ENCODE results near the gene SLC15A1.
"Not testable (repeated sequence)": the region's sequence is repeated elsewhere in the genome, so short reads cannot be mapped to it uniquely, and the experiment has no call there.

The SLC15A1 gene

GRCh38 chr13:98652721-98653462 lies 99.6 kb downstream of the SLC15A1 start:
- DNase-seq, result no peak

- DNase-seq, result no peak
Observed at GRCh38 chr13:98652276-98652675, 100.2 kb downstream of the SLC15A1 start.

DNA sequence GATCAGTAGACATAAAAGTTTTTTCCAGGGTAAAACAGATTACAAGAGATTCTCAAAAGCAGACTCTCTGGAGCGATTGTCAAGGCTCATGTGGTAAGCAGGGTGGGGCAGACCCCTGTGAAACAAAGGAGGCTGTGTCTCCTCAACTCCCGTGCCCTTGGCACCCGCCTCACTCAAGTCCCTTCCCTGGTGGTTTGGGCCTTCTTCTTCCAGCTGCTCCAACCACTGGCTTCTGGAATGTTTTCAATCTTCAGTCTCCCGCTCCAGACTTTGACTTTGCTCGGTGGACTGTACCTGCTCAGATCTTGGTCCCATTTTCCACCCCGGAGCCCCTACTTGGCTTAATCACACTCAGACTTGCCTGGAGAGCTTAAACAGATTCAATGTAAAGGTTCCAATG lies 100.7 kb downstream of the SLC15A1 start:
- no peak for DNase-seq

- DNase-seq, result no peak
Observed at GRCh38 chr13:98650396-98651107, 101.9 kb downstream of the SLC15A1 start.

- no peak for DNase-seq
Observed at GRCh38 chr13:98649861-98650260, 102.6 kb downstream of the SLC15A1 start.

DNA sequence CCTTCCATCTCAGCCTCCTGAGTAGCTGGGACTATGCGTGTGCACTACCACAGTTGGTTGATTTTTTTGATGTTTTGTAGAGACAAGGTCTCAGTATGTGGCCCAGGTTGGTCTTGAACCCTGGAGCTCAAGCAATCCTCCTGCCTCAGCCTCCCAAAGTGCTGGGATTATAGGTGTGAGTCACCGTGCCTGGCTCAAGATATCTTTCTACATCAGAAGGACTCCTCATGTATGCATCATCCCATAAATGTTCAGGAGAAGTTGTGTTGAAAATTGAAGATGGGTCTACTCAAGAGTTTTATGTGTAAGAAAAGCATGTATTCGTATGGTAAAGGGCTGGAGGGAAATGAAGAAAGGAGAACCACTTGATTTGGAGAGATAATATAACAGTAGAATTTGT lies 103.8 kb downstream of the SLC15A1 start:
- no peak for DNase-seq

DNA sequence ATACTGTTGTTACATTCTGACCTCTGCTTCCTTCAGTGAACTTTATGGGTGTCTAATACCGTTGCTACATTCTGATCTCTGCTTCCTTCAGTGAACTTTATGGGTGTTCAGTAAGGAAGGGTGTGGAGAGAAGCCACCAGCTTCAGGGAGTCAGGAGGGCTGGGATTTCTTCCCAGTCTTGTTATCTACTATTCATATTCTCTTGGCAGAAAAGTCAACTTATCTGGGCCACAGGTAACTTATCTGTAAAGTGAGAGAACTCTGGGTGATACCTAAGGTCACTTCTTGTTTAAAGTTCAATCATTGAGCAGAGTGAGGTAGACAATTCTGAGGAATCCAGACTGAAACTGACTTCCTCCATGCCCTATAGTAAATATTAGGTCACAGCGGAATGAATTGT lies 104.3 kb downstream of the SLC15A1 start:
- DNase-seq, result no peak

- no peak for DNase-seq
Observed at GRCh38 chr13:98647121-98647520, 105.4 kb downstream of the SLC15A1 start.

DNA sequence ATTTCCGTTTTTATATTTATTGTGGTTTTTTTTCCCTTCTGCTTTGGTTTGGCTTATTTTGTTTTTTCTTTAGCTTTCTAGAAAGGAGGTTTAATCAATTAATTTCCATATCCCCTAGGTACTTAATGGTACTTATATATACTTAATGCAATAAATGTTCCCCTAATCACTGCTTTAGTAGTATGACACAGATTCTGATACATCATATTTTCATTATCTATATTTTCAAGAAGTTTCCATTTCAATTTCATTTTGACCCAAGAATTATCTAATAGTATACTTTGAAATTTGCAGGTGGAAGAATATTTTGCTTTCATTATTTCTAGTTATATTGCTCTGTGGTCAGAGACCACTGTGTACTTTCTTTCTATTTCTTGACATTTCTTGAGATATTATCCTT lies 109.0 kb downstream of the SLC15A1 start:
- no peak for DNase-seq

GRCh38 chr13:98641075-98641474 lies 111.4 kb downstream of the SLC15A1 start:
- no peak for DNase-seq

- not testable (repeated sequence) for DNase-seq
Observed at GRCh38 chr13:98639785-98640184, 112.7 kb downstream of the SLC15A1 start.

- not testable (repeated sequence) for DNase-seq
Observed at GRCh38 chr13:98638352-98638751, 114.1 kb downstream of the SLC15A1 start.
